ENCODE results near the gene TMEM191B.
"Not testable (repeated sequence)": the region's sequence is repeated elsewhere in the genome, so short reads cannot be mapped to it uniquely, and the experiment has no call there.

DNA sequence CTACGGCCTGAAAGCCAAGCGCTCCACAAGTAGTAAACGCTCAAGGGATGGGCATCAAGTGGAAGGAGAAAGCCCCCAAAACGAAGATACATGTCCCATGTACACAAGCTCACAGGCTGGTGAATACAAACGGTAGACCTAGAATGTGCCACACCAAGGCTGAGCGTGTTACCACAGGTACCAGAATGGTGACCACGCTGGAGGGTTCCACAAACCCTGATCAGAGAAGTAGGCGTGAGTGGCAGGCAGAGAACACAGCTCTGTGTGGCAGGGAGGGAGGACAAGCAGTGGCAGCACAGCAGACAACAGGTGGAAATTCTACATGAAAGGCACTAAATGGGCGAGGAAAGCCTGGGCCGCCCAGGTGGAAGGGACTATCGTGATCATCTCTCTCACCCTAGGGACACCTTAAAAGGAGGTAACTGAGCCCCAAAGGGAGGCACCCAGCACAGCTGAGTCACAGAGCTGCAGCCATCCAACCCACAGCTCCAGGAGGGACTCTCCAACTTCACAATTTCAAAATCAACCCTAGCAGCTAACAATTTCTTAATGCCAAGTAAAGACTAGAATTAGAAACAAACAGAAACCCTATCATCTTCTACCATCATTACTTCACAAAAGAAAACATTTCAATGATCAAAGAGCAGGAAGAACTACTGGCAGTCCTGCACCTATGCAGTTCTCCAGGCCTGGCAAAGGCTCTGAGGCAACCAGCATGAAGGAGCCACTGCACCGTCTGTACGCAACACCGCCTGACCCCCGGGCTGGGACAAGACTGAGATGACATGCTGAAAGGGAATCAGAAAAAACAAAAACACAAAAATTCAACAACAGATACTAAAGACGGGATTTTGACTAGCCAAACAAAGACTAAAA, 32.7 kb downstream of the TMEM191B start:
- TF ChIP-seq, protein P1, sequence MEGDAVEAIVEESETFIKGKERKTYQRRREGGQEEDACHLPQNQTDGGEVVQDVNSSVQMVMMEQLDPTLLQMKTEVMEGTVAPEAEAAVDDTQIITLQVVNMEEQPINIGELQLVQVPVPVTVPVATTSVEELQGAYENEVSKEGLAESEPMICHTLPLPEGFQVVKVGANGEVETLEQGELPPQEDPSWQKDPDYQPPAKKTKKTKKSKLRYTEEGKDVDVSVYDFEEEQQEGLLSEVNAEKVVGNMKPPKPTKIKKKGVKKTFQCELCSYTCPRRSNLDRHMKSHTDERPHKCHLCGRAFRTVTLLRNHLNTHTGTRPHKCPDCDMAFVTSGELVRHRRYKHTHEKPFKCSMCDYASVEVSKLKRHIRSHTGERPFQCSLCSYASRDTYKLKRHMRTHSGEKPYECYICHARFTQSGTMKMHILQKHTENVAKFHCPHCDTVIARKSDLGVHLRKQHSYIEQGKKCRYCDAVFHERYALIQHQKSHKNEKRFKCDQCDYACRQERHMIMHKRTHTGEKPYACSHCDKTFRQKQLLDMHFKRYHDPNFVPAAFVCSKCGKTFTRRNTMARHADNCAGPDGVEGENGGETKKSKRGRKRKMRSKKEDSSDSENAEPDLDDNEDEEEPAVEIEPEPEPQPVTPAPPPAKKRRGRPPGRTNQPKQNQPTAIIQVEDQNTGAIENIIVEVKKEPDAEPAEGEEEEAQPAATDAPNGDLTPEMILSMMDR (conservative IDR thresholded peaks at IDR 0.05; ENCODE audit: low read length) = not testable (repeated sequence)
- not testable (repeated sequence) for TF ChIP-seq EZH2phosphoT487 (IDR thresholded peaks at IDR 0.05; ENCODE audit: borderline replicate concordance)

Measured in Loucy (cell line).